ENCODE measurements around the gene ANKRD13D. TPM values are rescaled to one million over a fixed set of nuclear protein-coding genes. Genes with fewer than 3 reads are reported as not detected.
A peak's percentile ranks its signal among the peaks of the same experiment; 100 is the strongest.
"Not testable (repeated sequence)": the region's sequence is repeated elsewhere in the genome, so short reads cannot be mapped to it uniquely, and the experiment has no call there.

Gene ANKRD13D
- total RNA-seq (2014; rRNA removed; shearing (Covaris generic)) = 25.4 and 51.8 TPM in 2 replicates

DNA sequence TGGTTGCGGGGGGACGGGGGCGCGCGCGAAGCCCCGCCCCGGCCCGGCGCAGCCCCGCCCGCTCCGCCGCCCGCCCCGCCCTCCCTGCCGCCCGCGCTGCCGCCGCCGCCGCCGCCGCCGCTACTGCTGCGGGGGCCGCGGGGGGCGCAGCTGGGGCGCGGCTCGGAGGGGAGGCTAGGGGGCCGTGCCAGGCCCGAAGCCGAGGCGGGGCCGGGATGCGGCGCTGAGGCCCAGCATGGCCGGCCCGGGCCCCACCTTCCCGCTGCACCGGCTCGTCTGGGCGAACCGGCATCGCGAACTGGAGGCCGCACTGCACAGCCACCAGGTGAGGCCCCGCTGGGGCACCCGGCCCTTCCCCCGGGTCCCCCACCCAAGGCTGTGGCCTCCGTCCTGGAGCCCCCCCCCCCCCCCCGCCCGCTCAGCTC lies at the start of gene ANKRD13D:
ANKRD13D (plus strand) TSS at position 78 of the 425 bp plus-strand sequence; CDS start at position 236, 158 bp downstream.
- DNase-seq (ENCODE audit: low spot score) = no peak

DNA sequence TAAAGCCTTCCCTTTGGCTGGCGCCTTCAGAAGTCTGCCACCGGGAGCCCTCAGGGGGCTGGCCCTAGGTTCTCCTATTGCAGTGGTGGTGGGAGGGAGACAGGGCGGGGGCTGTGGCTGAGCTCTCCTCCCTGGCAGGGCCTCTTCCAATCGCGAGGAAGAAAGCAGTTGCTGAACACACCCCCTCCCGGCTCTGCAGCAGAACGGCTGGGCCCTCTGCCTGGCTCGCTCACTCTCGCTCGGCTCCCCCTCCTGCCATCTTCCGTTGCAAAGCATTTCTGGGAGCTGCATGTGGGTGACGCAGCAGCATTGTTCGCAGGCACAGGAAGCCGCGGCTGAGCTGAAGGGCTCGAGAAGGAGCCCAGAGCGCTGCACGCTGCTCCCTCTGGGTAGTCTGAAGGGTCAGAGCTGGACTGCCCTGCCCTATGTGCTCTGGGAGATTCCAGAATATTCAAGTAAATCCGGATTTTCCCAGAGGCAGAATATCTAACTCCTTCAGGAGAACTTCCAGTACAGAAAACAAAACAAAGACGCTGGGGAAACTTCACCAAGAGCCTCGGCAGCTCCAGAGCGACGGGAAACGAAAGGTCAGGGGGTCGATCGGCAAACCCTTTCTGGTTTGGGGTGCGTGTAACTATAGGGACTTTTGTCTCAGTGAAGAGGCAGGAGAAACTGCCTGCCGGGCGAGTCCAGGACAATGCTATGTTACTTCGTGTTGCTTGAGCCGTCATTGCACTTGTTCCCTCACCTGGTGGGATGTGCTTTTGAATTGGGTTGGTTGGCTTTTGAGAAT lies 49.1 kb upstream of the ANKRD13D start:
- DNase-seq (ENCODE audit: low spot score) = peak; percentile 98

- peak; percentile 76 for DNase-seq (ENCODE audit: low spot score)
Measured at GRCh38 chr11:67240576-67241389, 48.3 kb upstream of the ANKRD13D start.

GRCh38 chr11:67242548-67242947 lies 46.6 kb upstream of the ANKRD13D start:
- DNase-seq (ENCODE audit: low spot score) = no peak

- no peak for DNase-seq (ENCODE audit: low spot score)
Measured at GRCh38 chr11:67243051-67243450, 46.1 kb upstream of the ANKRD13D start.

- DNase-seq (ENCODE audit: low spot score) = no peak
Measured at GRCh38 chr11:67245046-67245445, 44.1 kb upstream of the ANKRD13D start.

DNA sequence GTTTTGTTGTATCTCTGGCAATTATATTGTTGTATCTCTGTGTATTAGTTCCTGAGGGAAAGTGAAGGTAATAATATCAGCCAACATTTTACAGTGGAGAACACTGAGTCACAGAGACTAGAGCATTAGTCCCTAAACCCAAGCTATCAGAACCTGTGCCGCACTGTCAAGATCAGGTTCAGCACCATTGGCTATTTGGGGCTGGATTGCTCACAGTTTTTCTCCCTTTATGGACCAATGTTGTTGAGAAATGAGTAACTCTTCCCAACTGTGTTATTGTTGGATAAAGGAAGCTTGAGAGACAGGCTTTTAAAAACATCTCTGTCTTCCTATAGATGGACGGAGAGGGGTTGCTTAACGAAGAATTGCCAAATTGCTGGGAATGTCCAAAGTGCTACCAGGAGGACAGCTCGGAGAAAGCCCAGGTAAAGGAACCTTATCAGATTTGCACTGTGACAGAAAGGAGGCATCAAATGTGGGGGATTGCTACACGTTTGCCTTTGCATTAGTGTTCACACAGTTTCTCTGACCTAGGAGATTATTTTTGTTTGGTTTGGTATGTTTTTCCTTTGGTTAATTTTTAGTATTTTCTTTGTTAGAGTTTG lies 41.1 kb upstream of the ANKRD13D start:
- DNase-seq (ENCODE audit: low spot score) = no peak

GRCh38 chr11:67248653-67249052 lies 40.5 kb upstream of the ANKRD13D start:
- peak; percentile 68 for DNase-seq (ENCODE audit: low spot score)

DNA sequence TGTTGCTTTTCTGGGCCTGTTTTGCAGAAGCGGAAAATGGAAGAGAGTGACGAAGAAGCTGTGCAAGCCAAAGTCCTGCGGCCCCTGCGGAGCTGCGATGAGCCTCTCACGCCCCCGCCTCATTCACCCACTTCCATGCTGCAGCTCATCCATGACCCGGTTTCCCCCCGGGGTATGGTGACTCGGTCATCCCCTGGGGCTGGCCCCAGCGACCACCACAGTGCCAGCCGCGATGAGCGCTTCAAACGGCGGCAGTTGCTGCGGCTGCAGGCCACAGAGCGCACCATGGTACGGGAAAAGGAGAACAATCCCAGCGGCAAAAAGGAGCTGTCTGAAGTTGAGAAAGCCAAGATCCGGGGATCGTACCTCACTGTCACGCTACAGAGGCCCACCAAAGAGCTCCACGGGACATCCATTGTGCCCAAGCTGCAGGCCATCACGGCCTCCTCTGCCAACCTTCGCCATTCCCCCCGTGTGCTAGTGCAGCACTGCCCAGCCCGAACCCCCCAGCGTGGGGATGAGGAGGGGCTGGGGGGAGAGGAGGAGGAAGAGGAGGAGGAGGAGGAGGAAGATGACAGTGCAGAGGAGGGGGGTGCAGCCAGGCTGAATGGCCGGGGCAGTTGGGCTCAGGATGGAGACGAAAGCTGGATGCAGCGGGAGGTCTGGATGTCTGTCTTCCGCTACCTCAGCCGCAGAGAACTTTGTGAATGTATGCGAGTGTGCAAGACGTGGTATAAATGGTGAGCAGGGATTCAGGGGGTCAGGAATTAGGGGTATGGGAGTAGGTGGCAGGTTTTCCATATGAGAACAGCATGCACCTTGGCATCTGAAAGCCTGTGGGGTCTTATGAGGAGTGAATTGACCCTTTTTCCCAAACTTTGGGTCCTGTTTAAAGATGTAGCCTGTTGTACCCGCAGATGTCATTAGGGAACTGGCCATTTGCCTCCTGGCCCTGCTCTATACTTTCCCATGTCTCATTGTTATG lies 38.8 kb upstream of the ANKRD13D start:
- DNase-seq (ENCODE audit: low spot score) = no peak

GRCh38 chr11:67251841-67252240 lies 37.3 kb upstream of the ANKRD13D start:
- DNase-seq (ENCODE audit: low spot score) = no peak

DNA sequence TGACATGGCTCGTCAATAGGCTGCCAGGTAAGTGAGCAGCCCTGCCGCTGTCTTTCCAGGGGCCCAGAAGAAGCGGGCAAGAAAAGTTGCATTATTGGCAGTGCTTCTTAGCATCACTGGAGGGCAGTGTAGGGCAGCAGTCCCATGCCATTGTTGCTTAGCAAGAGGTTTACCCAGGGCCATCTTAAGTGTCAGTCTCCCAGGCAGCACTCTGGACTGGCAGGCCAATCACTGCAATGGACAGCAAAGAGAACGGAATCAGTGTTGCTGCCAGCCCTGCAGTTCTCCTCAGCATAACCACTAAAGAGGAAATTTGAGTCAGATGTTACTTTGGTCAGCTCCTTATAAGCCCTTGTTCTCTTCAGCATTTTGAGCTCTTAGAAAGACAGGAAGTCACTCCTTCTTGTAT lies 36.3 kb upstream of the ANKRD13D start:
- peak; percentile 25 for DNase-seq (ENCODE audit: low spot score)

DNA sequence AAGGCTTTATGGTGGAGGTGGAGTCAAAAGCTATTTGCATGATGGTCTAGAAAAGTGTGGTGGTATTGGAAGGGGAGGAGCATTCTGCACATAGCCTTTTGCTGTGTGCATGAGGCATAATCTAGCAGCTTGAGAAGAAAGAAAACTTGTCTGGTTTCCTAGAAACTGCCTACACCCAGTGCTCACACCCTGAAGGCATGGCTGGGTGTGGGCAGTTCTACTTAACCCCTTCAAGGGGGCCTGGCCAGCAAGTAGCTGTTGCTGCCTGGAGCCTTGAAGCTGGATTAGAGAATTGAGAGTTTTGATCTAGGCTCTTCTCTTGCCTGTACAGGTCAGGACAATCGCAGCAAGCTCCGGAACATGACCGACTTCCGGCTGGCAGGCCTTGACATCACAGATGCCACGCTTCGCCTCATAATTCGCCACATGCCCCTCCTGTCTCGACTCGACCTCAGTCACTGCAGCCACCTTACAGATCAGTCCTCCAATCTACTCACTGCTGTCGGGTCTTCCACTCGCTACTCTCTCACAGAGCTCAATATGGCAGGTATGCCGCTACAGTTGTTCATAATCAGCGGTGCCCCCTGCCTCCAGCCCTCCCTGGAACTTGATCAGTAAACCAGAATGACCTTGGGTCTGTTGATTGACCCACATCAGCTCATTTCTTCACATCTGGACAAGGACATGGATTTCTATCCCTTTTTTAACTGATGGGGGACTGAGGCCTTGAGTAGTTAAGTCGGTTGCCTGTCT lies 35.1 kb upstream of the ANKRD13D start:
- DNase-seq (ENCODE audit: low spot score) = no peak

GRCh38 chr11:67254798-67255197 lies 34.3 kb upstream of the ANKRD13D start:
- no peak for DNase-seq (ENCODE audit: low spot score)

DNA sequence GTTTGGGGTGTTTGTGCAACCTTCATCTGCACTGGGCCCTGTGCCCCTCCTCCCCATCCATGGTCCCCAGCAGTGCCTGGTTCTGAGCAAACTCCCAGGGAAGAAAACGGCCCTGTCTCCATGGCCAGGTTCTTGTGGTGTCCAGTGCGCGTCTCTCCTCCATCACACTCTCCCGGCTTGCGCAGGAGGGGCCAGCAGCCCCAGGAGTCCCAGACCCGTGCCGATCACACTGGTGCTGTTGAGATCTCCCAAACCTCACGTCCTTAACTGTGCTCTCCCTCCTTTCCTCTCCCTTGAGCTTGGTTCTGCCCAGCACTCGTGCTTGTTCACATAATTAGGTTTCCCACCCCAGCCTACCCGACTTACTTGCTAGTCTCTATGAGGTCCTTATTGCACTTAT lies 33.8 kb upstream of the ANKRD13D start:
- DNase-seq (ENCODE audit: low spot score) = no peak

DNA sequence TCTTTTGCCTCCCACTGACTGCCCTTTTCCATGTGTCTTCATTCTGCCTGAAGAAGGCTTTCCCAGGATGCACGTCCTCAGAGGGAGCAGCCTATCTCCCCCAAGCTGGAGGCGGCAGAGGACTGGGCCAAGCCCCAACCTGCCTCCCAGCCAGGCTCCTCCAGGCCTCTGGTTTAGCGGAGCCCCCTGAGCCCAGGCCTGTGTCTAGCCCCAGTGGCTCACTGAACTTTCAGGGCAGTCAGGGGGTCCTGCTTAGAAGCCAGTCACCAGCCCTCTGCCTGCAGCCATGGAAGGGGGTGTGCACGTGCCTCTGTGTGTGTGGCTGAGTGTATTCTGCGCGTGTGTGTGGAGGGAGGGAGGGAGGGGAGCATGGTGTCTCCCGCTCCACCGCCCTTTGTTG lies 33.2 kb upstream of the ANKRD13D start:
- DNase-seq (ENCODE audit: low spot score) = no peak

DNA sequence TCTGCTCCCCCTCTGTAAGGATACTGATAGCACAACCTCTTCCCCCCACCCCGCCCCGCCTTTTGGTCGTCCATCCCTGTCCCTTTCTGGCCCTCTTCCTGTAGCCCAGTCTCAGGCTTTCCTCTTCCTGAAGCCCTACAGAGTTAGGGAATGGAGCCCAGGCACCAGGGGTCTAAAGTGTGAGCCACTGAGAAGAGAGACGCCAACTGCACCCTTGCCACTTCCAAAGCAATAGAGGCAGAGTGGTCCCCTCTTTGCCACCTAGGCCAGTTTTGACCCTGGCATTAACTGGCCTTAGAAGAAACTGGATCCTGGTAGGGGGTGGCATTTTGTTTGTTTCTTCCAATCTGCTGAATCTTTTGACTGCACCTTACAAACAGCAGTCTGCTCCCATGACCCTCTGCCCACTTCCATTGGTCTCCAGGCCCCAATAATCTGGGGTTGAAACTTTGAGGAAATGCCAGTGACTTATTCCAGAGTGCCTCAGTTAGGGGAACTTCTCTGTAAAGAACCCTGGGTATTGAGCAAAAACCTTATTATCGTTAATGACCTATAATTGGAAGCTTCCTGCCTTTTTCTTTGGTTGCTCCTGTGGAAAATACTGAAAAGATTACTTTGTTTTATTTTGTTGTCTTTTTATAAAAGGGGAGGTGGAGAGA lies 32.5 kb upstream of the ANKRD13D start:
- no peak for DNase-seq (ENCODE audit: low spot score)

- no peak for DNase-seq (ENCODE audit: low spot score)
Measured at GRCh38 chr11:67260406-67260805, 28.7 kb upstream of the ANKRD13D start.

GRCh38 chr11:67260885-67261639 lies 28.0 kb upstream of the ANKRD13D start:
- not testable (repeated sequence) for DNase-seq (ENCODE audit: low spot score)

DNA sequence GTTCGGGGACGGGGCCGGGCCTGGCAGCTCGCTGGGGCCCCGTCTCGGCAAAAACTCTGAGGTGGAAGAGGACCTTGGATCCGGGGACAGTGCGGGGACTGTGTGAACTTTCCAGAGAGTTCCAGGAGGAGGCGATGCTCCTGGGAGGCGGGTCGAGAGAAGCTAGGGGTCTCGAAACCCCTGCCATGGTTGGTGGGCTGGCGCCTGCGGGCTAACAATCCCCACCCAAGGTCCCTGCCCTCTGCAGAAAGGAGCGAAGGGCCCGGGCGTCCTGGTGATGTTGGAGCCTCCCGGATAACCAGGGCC lies 27.5 kb upstream of the ANKRD13D start:
- DNase-seq (ENCODE audit: low spot score) = no peak

Measured in A172 (cell line).